Mesenchymal stem cell (in vitro differentiated cells and primary cell): ENCODE data around the gene NKAIN4.
"Not testable (repeated sequence)": the region's sequence is repeated elsewhere in the genome, so short reads cannot be mapped to it uniquely, and the experiment has no call there.

ENCODE experiments used
- DNase-seq: peaks from one replicate; pipeline ENCODE4 v3.0.0-alpha.2; 2013
- H2AFZ ChIP-seq: one replicate; pipeline ENCODE4 v1.6.1; 2013; ENCODE audit warnings: low read depth, mild to moderate bottlenecking, control low read depth, inconsistent platforms, low read length, moderate library complexity
- H2AK5ac ChIP-seq: 2 replicates; pipeline ENCODE4 v1.6.1; 2013; ENCODE audit warnings: low read length, moderate library complexity, mild to moderate bottlenecking, inconsistent platforms; ENCODE audit not compliant: severe bottlenecking
- H2BK120ac ChIP-seq: one replicate; pipeline ENCODE4 v1.6.1; 2013; ENCODE audit warnings: low read depth, mild to moderate bottlenecking, inconsistent platforms, low read length, moderate library complexity
- H2BK12ac ChIP-seq, 2 experiments: one replicate each; pipeline ENCODE4 v1.6.1; 2013; ENCODE audit warnings: inconsistent platforms in 2 of 2, low read length in 2 of 2, mild to moderate bottlenecking in 2 of 2, moderate library complexity in 2 of 2, control low read depth in 1 of 2
- H2BK15ac ChIP-seq: one replicate; pipeline ENCODE4 v1.6.1; 2013; ENCODE audit warnings: mild to moderate bottlenecking, low read depth, inconsistent platforms; ENCODE audit not compliant: poor library complexity, severe bottlenecking
- H2BK5ac ChIP-seq: 2 replicates; pipeline ENCODE4 v1.6.1; 2013; ENCODE audit warnings: low read depth, mild to moderate bottlenecking, low read length, control low read depth, inconsistent platforms; ENCODE audit not compliant: poor library complexity, severe bottlenecking
- H3K14ac ChIP-seq, 2 experiments: one replicate each; pipeline ENCODE4 v1.6.1; 2013; ENCODE audit warnings: inconsistent platforms in 2 of 2, low read length in 2 of 2, control low read depth in 1 of 2, mild to moderate bottlenecking in 1 of 2, moderate library complexity in 1 of 2
- H3K18ac ChIP-seq, 2 experiments: one replicate each; pipeline ENCODE4 v1.6.1; 2013; ENCODE audit warnings: inconsistent platforms in 2 of 2, low read length in 2 of 2, control low read depth in 1 of 2, low read depth in 1 of 2, mild to moderate bottlenecking in 1 of 2
- H3K23ac ChIP-seq, 2 experiments: one replicate each; pipeline ENCODE4 v1.6.1; 2013; ENCODE audit warnings: inconsistent platforms in 2 of 2, low read length in 2 of 2, mild to moderate bottlenecking in 2 of 2, moderate library complexity in 2 of 2, control low read depth in 1 of 2
- H3K27ac ChIP-seq: 2 replicates; pipeline ENCODE4 v1.5.1; 2013; ENCODE audit warnings: mild to moderate bottlenecking, moderate library complexity, low read length, control low read depth, inconsistent platforms; ENCODE audit not compliant: poor library complexity, severe bottlenecking
- H3K27me3 ChIP-seq, 2 experiments: 2 replicates each; pipeline versions ENCODE4 v1.6.1 to v1.7.0; 2013; ENCODE audit warnings: low read length in 2 of 2, mild to moderate bottlenecking in 2 of 2, moderate library complexity in 2 of 2, control low read depth in 1 of 2, inconsistent platforms in 1 of 2; ENCODE audit not compliant: control insufficient read depth in 1 of 2, insufficient read depth in 1 of 2
- H3K36me3 ChIP-seq, 2 experiments: 2 replicates each; pipeline versions ENCODE4 v1.6.1 to v1.7.0; 2013; ENCODE audit warnings: low read length in 2 of 2, control low read depth in 1 of 2, inconsistent platforms in 1 of 2, low read depth in 1 of 2, mild to moderate bottlenecking in 1 of 2; ENCODE audit not compliant: insufficient read depth in 2 of 2, control insufficient read depth in 1 of 2
- H3K4ac ChIP-seq, 2 experiments: one replicate each; pipeline ENCODE4 v1.6.1; 2013; ENCODE audit warnings: inconsistent platforms in 2 of 2, low read length in 2 of 2, mild to moderate bottlenecking in 2 of 2, moderate library complexity in 2 of 2, control low read depth in 1 of 2, low read depth in 1 of 2
- H3K4me1 ChIP-seq: 2 replicates; pipeline ENCODE4 v1.6.1; 2013; ENCODE audit warnings: low read depth, low read length, control low read depth; ENCODE audit not compliant: control insufficient read depth, insufficient read depth
- H3K4me2 ChIP-seq: 2 replicates; pipeline ENCODE4 v1.6.1; 2013; ENCODE audit warnings: low read length, mild to moderate bottlenecking, inconsistent platforms; ENCODE audit not compliant: poor library complexity, severe bottlenecking
- H3K4me3 ChIP-seq, 2 experiments: 2 replicates each; pipeline versions ENCODE4 v1.5.1 to v1.7.0; 2013; ENCODE audit warnings: low read length in 2 of 2, mild to moderate bottlenecking in 2 of 2, control low read depth in 1 of 2, low read depth in 1 of 2; ENCODE audit not compliant: insufficient read depth in 1 of 2
- H3K79me1 ChIP-seq: replicated peaks from 2 replicates; pipeline ENCODE4 v1.6.1; 2013; ENCODE audit warnings: mild to moderate bottlenecking, control low read depth, low read length, inconsistent platforms; ENCODE audit not compliant: poor library complexity, severe bottlenecking
- H3K9ac ChIP-seq: 2 replicates; pipeline ENCODE4 v1.7.0; 2013; ENCODE audit warnings: mild to moderate bottlenecking, low read length, moderate library complexity
- H3K9me3 ChIP-seq: 2 replicates; pipeline ENCODE4 v1.7.0; 2013; ENCODE audit warnings: mild to moderate bottlenecking, low read length; ENCODE audit not compliant: control insufficient read depth
- H4K8ac ChIP-seq: one replicate; pipeline ENCODE4 v1.6.1; 2013; ENCODE audit warnings: inconsistent platforms, mild to moderate bottlenecking, low read length, moderate library complexity
- H4K91ac ChIP-seq: one replicate; pipeline ENCODE4 v1.6.1; 2013; ENCODE audit warnings: mild to moderate bottlenecking, low read length, inconsistent platforms
- WGBS: methylation state at CpG from one replicate; pipeline ENCODE4 v1.1.7; 2013; ENCODE audit warnings: mixed read lengths; 5-methylcytosine and 5-hydroxymethylcytosine counted together

NKAIN4 gene

GRCh38 chr20:63251350-63251749 lies 2.9 kb downstream of the NKAIN4 start:
- H3K14ac ChIP-seq, H3K9me3 ChIP-seq, H3K4ac ChIP-seq, H4K91ac ChIP-seq, H3K23ac ChIP-seq, H2BK15ac ChIP-seq, H2AFZ ChIP-seq, H2BK120ac ChIP-seq, H3K18ac ChIP-seq, H3K4me2 ChIP-seq, H2BK12ac ChIP-seq, H2AK5ac ChIP-seq, H3K27ac ChIP-seq, H3K9ac ChIP-seq, H2BK5ac ChIP-seq, H3K4me3 ChIP-seq, H4K8ac ChIP-seq: not testable (repeated sequence)
- peaks cover 19 to 86% of the 10 kb centered on the region in 2 experiments for H3K27me3 ChIP-seq
- peak; percentile 34 for DNase-seq
- peaks cover 0 to 40% of the 10 kb centered on the region in 2 experiments for H3K36me3 ChIP-seq
- H3K4me1 ChIP-seq, result peaks cover 80% of the 10 kb centered on the region
- WGBS, result 16% methylated on average over 11 of the region's 14 CpGs
- H3K79me1 ChIP-seq, result peaks cover 20% of the 10 kb centered on the region

- H3K14ac ChIP-seq, result no peak overlapping the region
- no peak overlapping the region for H3K23ac ChIP-seq
- peaks cover 73% of the 10 kb centered on the region for H3K4me1 ChIP-seq
- peaks cover 0 to 46% of the 10 kb centered on the region in 2 experiments for H3K36me3 ChIP-seq
- H3K9ac ChIP-seq, result no peak overlapping the region
- H3K4me3 ChIP-seq, result no peak overlapping the region
- H2AK5ac ChIP-seq, result peak overlapping the region; percentile 85
- H4K8ac ChIP-seq, result no peak overlapping the region
- H2AFZ ChIP-seq, result no peak overlapping the region
- no peak overlapping the region for H3K4me2 ChIP-seq
- H3K9me3 ChIP-seq, result no peaks in the 10 kb centered on the region
- DNase-seq, result no peak
- peak overlapping the region; percentile 65 for H3K27ac ChIP-seq
- H3K79me1 ChIP-seq, result peaks cover 18% of the 10 kb centered on the region
- WGBS, result 94% methylated on average over 15 of the region's 15 CpGs
- no peak overlapping the region for H4K91ac ChIP-seq
- H2BK120ac ChIP-seq, result no peak overlapping the region
- no peak overlapping the region for H2BK15ac ChIP-seq
- no peak overlapping the region for H3K18ac ChIP-seq
- H2BK12ac ChIP-seq, result no peak overlapping the region
- no peak overlapping the region for H3K4ac ChIP-seq
- H3K27me3 ChIP-seq, result peaks cover 13 to 74% of the 10 kb centered on the region in 2 experiments
- peak overlapping the region; percentile 51 for H2BK5ac ChIP-seq
These were observed 4.4 kb downstream of the NKAIN4 start for GRCh38 chr20:63249891-63250290.

DNA sequence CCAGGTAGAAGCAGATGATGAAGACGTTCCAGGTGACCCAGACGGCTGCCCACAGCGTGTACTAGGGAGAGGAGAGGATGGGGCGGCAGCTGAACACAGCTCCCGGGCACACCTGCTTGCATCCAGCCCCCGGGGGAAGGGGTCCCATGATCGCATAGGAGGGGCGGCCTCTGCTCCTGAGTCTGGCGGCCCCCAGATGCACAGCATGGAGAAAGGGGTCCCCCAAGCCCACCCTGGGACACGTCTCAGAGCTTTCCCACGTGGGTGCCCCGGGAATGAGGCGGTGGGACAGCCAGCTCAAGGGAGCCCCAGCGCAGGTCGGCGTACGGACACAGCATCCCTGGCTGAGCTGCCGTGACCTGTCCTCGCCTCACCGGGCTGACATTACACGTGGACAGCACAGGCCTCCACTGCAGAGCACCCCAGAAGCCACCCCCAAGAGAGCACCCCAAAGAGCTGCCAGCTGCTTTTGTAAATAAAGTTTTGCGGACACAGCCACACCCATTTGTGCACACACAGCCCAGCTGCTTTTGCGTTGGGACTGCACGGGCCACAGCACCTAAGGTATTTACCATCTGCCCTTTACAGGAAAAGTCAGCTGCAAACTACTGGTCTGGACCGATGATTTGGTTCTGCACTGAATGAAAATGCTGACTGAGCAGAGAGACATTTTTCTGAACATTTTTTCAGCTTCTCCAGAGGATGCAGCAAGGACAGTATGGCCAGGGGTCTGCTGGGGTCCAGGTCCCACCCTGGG lies 5.2 kb downstream of the NKAIN4 start:
- no peak for DNase-seq

DNA sequence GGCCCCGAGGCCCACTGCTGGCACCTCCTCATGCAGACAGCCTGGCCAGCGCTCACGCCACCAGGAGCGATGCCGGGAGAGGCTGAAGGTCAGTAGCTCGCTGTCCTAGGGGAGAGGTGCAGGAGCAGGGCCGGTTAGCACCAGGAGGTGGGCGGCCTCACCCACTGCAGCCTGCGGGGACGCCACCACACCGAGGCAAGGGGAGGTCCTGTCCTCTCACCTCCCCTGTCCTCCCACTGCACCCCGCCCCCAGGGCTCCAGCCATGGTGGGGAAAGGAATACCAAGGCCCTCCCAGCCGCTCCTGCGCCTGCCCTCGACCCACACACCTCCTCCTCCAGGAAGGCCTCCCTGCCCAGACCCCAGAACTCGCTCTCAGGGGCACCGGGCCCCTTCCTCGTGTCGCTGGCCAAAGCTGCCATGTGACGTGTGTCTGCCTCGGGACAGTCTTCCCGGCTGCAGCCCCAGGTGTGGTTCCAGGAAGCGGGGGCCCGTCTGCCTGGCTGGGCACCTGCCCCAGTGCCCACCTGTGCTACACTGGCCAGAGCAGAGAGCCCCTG lies 6.5 kb downstream of the NKAIN4 start:
- WGBS, result 83% methylated on average over 24 of the region's 24 CpGs
- Histone ChIP-seq H3K4me3 (peak overlapping the region in 1 of 2 experiments; percentile 24), H2AK5ac (peak overlapping the region; percentile 90), H4K91ac (no peak overlapping the region), H3K79me1 (peaks cover 16% of the 10 kb centered on the region), H3K36me3 (peaks cover 0 to 68% of the 10 kb centered on the region in 2 experiments), H3K18ac (no peak overlapping the region), H3K9ac (no peak overlapping the region), H2BK15ac (no peak overlapping the region), H3K4ac (no peak overlapping the region), H3K27me3 (peaks cover 8 to 69% of the 10 kb centered on the region in 2 experiments), H3K9me3 (no peaks in the 10 kb centered on the region), H2BK5ac (peak overlapping the region; percentile 35), H2AFZ (no peak overlapping the region), H3K27ac (no peak overlapping the region), H4K8ac (no peak overlapping the region), H3K14ac (no peak overlapping the region), H3K4me1 (peaks cover 61% of the 10 kb centered on the region), H3K4me2 (no peak overlapping the region), H2BK120ac (no peak overlapping the region), H2BK12ac (no peak overlapping the region), H3K23ac (no peak overlapping the region)
- DNase-seq, result no peak

More for the DNA sequence above, 5.2 kb downstream of the NKAIN4 start:
- Histone ChIP-seq H3K9ac (no peak overlapping the region), H3K9me3 (no peaks in the 10 kb centered on the region), H3K4me3 (no peak overlapping the region), H2BK15ac (no peak overlapping the region), H3K14ac (no peak overlapping the region), H2AFZ (no peak overlapping the region), H3K27ac (peak overlapping the region; percentile 65), H3K4ac (no peak overlapping the region), H4K91ac (no peak overlapping the region), H2AK5ac (peak overlapping the region; percentile 90), H2BK5ac (peak overlapping the region; percentile 21), H4K8ac (no peak overlapping the region), H3K4me1 (peaks cover 67% of the 10 kb centered on the region), H3K18ac (no peak overlapping the region), H3K79me1 (peaks cover 16% of the 10 kb centered on the region), H3K4me2 (peak overlapping the region; percentile 23), H2BK12ac (no peak overlapping the region), H3K27me3 (peaks cover 12 to 77% of the 10 kb centered on the region in 2 experiments), H2BK120ac (no peak overlapping the region), H3K23ac (no peak overlapping the region), H3K36me3 (peaks cover 0 to 55% of the 10 kb centered on the region in 2 experiments)
- WGBS, result 78% methylated on average over 25 of the region's 25 CpGs
